C4-2B (cell line): Measurements from ENCODE around the gene AP2A2.

Source experiments
- ZFX ChIP-seq: fragments of 450-650 bp; IDR thresholded peaks from 2 replicates; pipeline ENCODE4 v1.6.1; 2017
- TF ChIP-seq, protein P1 (sequence below): fragments of 450-650 bp; conservative IDR thresholded peaks from 2 replicates; pipeline ENCODE4 v1.5.1; 2017; ENCODE audit warnings: mild to moderate bottlenecking

DNA sequence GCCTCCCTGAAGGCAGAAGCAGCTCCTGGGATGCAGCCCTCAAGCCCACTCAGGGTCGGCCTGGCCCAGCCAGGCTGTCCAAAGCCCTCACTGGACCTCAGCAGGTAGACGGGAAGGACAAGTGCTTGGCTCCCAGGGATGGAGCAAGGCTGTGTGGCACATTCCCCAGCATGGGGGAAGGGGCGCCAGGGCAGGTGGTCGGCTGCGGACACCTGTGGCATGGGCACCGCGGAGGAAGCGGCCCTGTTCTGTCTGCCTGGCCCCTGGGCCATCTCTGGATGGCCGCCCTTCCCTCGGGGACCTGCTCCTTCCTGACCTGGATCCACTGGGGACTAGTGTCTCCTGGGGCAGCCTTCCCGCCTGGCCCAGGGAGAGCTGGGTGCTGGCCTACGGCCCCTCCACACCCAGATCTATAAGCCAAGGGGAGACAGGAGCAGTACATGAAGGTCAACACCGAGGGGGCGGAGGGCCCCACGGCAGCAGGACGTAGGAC, 41.0 kb upstream of the AP2A2 start:
- TF ChIP-seq, protein P1, sequence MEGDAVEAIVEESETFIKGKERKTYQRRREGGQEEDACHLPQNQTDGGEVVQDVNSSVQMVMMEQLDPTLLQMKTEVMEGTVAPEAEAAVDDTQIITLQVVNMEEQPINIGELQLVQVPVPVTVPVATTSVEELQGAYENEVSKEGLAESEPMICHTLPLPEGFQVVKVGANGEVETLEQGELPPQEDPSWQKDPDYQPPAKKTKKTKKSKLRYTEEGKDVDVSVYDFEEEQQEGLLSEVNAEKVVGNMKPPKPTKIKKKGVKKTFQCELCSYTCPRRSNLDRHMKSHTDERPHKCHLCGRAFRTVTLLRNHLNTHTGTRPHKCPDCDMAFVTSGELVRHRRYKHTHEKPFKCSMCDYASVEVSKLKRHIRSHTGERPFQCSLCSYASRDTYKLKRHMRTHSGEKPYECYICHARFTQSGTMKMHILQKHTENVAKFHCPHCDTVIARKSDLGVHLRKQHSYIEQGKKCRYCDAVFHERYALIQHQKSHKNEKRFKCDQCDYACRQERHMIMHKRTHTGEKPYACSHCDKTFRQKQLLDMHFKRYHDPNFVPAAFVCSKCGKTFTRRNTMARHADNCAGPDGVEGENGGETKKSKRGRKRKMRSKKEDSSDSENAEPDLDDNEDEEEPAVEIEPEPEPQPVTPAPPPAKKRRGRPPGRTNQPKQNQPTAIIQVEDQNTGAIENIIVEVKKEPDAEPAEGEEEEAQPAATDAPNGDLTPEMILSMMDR: no peak
- no peak for TF ChIP-seq ZFX
